Measurements from ENCODE around the gene GHR.

DNA sequence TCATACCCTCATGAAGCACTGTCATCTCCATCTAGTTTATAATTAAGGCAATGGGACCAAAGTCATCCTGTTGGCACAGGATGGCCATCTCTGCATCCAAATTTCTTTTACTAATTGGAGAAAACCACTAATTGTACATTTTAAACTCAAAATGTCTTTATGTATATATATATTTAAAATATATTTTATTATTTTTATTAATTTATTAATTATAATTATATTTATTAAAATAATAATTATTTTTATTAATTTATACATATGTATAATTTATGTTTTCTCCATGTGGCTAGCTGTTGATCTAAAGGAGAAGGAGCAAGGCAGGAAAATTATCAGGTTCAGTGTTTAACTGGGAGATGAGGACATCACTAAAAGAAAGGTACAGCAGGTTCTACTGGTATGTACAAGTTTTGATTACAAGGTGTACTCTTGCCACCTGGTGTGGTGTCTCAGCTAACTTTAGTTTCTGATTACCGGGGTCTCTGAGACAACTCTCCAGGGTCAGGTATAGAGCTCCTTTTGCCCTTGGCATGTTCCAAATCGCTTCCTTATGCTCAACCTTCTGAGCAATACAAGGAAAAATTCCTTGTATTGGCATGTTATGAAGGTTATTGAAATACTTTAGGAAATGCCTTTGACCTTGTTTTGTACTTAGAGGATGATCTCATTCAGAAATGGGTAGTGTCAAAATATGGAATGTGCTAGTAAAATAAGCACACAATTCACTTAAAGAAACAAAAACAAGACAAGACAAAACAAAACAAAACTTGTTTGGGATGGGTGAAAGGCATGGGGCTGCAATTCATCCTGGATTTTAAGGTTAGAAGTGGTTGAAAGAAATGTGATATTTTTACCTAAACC, 79.6 kb downstream of the GHR start:
- TF ChIP-seq, protein P1, sequence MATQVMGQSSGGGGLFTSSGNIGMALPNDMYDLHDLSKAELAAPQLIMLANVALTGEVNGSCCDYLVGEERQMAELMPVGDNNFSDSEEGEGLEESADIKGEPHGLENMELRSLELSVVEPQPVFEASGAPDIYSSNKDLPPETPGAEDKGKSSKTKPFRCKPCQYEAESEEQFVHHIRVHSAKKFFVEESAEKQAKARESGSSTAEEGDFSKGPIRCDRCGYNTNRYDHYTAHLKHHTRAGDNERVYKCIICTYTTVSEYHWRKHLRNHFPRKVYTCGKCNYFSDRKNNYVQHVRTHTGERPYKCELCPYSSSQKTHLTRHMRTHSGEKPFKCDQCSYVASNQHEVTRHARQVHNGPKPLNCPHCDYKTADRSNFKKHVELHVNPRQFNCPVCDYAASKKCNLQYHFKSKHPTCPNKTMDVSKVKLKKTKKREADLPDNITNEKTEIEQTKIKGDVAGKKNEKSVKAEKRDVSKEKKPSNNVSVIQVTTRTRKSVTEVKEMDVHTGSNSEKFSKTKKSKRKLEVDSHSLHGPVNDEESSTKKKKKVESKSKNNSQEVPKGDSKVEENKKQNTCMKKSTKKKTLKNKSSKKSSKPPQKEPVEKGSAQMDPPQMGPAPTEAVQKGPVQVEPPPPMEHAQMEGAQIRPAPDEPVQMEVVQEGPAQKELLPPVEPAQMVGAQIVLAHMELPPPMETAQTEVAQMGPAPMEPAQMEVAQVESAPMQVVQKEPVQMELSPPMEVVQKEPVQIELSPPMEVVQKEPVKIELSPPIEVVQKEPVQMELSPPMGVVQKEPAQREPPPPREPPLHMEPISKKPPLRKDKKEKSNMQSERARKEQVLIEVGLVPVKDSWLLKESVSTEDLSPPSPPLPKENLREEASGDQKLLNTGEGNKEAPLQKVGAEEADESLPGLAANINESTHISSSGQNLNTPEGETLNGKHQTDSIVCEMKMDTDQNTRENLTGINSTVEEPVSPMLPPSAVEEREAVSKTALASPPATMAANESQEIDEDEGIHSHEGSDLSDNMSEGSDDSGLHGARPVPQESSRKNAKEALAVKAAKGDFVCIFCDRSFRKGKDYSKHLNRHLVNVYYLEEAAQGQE (IDR thresholded peaks at IDR 0.05; ENCODE audit: insufficient read depth in 1 of 2, low read depth in 2 of 2, low read length in 1 of 2) = no peak
- TF ChIP-seq, protein P2, sequence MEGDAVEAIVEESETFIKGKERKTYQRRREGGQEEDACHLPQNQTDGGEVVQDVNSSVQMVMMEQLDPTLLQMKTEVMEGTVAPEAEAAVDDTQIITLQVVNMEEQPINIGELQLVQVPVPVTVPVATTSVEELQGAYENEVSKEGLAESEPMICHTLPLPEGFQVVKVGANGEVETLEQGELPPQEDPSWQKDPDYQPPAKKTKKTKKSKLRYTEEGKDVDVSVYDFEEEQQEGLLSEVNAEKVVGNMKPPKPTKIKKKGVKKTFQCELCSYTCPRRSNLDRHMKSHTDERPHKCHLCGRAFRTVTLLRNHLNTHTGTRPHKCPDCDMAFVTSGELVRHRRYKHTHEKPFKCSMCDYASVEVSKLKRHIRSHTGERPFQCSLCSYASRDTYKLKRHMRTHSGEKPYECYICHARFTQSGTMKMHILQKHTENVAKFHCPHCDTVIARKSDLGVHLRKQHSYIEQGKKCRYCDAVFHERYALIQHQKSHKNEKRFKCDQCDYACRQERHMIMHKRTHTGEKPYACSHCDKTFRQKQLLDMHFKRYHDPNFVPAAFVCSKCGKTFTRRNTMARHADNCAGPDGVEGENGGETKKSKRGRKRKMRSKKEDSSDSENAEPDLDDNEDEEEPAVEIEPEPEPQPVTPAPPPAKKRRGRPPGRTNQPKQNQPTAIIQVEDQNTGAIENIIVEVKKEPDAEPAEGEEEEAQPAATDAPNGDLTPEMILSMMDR (IDR thresholded peaks at IDR 0.05) = no peak
- no peak for TF ChIP-seq TCF7L2 (IDR thresholded peaks at IDR 0.05; ENCODE audit: low read depth, low read length)
- TF ChIP-seq POLR2AphosphoS5 (IDR thresholded peaks at IDR 0.05; ENCODE audit: low read depth, low read length) = no peak

Data from Panc1 (cell line).